Neuronal stem cell (in vitro differentiated cells): Measurements from ENCODE around the gene NEDD1.

Experiments
- DNase-seq: peaks from one replicate; pipeline ENCODE4 v3.0.0-alpha.2; 2013; ENCODE audit warnings: low spot score
- H2AFZ ChIP-seq: one replicate; pipeline ENCODE4 v1.6.1; 2013; ENCODE audit warnings: mild to moderate bottlenecking, low read length, inconsistent platforms
- H2AK5ac ChIP-seq: 2 replicates; pipeline ENCODE4 v1.6.1; 2013; ENCODE audit warnings: low read depth, mild to moderate bottlenecking, inconsistent platforms, low read length, moderate library complexity, mixed read lengths
- H2BK120ac ChIP-seq: 2 replicates; pipeline ENCODE4 v1.6.1; 2013; ENCODE audit warnings: low read depth, mild to moderate bottlenecking, inconsistent platforms, low read length, moderate library complexity, mixed read lengths
- H2BK12ac ChIP-seq: one replicate; pipeline ENCODE4 v1.6.1; 2013; ENCODE audit warnings: low read length, inconsistent platforms
- H2BK15ac ChIP-seq: 2 replicates; pipeline ENCODE4 v1.6.1; 2013; ENCODE audit warnings: mild to moderate bottlenecking, low read length, inconsistent platforms, mixed read lengths
- H2BK5ac ChIP-seq: one replicate; pipeline ENCODE4 v1.6.1; 2013; ENCODE audit warnings: inconsistent platforms, mild to moderate bottlenecking, low read length, moderate library complexity
- H3K14ac ChIP-seq: one replicate; pipeline ENCODE4 v1.6.1; 2013; ENCODE audit warnings: low read length, inconsistent platforms
- H3K18ac ChIP-seq: 2 replicates; pipeline ENCODE4 v1.6.1; 2013; ENCODE audit warnings: low read length, inconsistent platforms
- H3K23ac ChIP-seq: 2 replicates; pipeline ENCODE4 v1.6.1; 2013; ENCODE audit warnings: low read depth, mild to moderate bottlenecking, mixed read lengths, low read length, inconsistent platforms; ENCODE audit not compliant: poor library complexity
- H3K27ac ChIP-seq: replicated peaks from 3 replicates; pipeline ENCODE4 v1.5.1; 2013; ENCODE audit warnings: low read length, inconsistent platforms
- H3K27me3 ChIP-seq, 3 experiments: 2 replicates each; pipeline ENCODE4 v1.6.1; 2013; ENCODE audit warnings: low read length in 3 of 3, mild to moderate bottlenecking in 2 of 3, inconsistent platforms in 1 of 3, low read depth in 1 of 3, mixed read lengths in 1 of 3, moderate library complexity in 1 of 3; ENCODE audit not compliant: control insufficient read depth in 3 of 3, insufficient read depth in 3 of 3
- H3K36me3 ChIP-seq, 2 donors: replicated peaks in 1 of 2; 2 replicates each; pipeline ENCODE4 v1.6.1; 2013; ENCODE audit warnings: low read length in 2 of 2; ENCODE audit not compliant: control insufficient read depth in 2 of 2, insufficient read depth in 2 of 2
- H3K4ac ChIP-seq: 2 replicates; pipeline ENCODE4 v1.6.1; 2013; ENCODE audit warnings: inconsistent platforms, mild to moderate bottlenecking, low read length, moderate library complexity
- H3K4me1 ChIP-seq, 2 donors: 1 replicate in 1 of 2; 2 replicates in 1 of 2; pipeline ENCODE4 v1.6.1; 2013; ENCODE audit warnings: low read length in 2 of 2, low read depth in 1 of 2; ENCODE audit not compliant: control insufficient read depth in 2 of 2, insufficient read depth in 1 of 2
- H3K4me2 ChIP-seq: one replicate; pipeline ENCODE4 v1.6.1; 2013; ENCODE audit warnings: mild to moderate bottlenecking, low read length, inconsistent platforms; ENCODE audit not compliant: insufficient read depth, poor library complexity, severe bottlenecking
- H3K4me3 ChIP-seq, 2 donors: 2 replicates each; pipeline ENCODE4 v1.5.1; 2013; ENCODE audit warnings: low read length in 2 of 2, mild to moderate bottlenecking in 2 of 2, inconsistent platforms in 1 of 2, moderate library complexity in 1 of 2
- H3K79me1 ChIP-seq: one replicate; pipeline ENCODE4 v1.6.1; 2013; ENCODE audit warnings: low read depth, mild to moderate bottlenecking, inconsistent platforms, low read length, moderate library complexity
- H3K9ac ChIP-seq: one replicate; pipeline ENCODE4 v1.6.1; 2013; ENCODE audit warnings: mild to moderate bottlenecking, low read depth, low read length, inconsistent platforms; ENCODE audit not compliant: poor library complexity
- H3K9me3 ChIP-seq, 2 donors: replicated peaks in 1 of 2; 2 replicates each; pipeline versions ENCODE3 to v1.6.1; 2013; ENCODE audit warnings: low read length in 2 of 2, mild to moderate bottlenecking in 2 of 2, inconsistent platforms in 1 of 2, low read depth in 1 of 2, mixed read lengths in 1 of 2, moderate library complexity in 1 of 2; ENCODE audit not compliant: control insufficient read depth in 2 of 2, insufficient read depth in 1 of 2
- H4K8ac ChIP-seq: one replicate; pipeline ENCODE4 v1.6.1; 2013; ENCODE audit warnings: low read depth, mild to moderate bottlenecking, inconsistent platforms, low read length, moderate library complexity
- H4K91ac ChIP-seq: one replicate; pipeline ENCODE4 v1.6.1; 2013; ENCODE audit warnings: low read length, low read depth, mild to moderate bottlenecking, inconsistent platforms; ENCODE audit not compliant: poor library complexity
- WGBS, 2 donors: extraction: QIAGEN DNeasy Blood & Tissue Kit; methylation state at CpG; one replicate each; pipeline ENCODE4 v1.1.7; 2013; ENCODE audit warnings: missing lambda C conversion rate in 2 of 2, mixed read lengths in 1 of 2; ENCODE audit not compliant: insufficient read length in 2 of 2, insufficient replicate concordance in 1 of 2; ENCODE audit errors: extremely low coverage in 2 of 2; 5-methylcytosine and 5-hydroxymethylcytosine counted together

Gene NEDD1

DNA sequence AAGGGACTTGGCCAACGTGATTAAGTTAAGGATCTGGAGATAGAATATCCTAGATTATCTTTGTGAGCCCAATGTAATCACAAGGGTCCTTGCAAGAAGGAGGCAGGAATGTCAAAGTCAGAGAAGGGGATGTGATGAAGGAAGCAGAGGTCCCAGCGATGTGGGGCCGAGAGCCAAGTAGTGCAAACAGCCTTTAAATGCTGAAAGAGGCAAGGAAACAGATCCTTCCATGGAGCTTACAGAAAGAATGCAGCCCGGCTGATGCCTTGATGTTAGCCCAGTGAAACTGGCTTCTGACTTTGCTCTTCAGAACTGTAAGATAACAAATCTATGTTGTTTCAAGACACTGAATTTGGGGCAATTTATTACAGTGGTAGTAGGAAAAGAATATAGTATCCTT lies 74.9 kb downstream of the NEDD1 start:
- no peak overlapping the region for H3K27ac ChIP-seq
- no peak overlapping the region for H3K4ac ChIP-seq
- H2BK15ac ChIP-seq, result no peak overlapping the region
- H4K8ac ChIP-seq, result no peak overlapping the region
- H3K14ac ChIP-seq, result no peak overlapping the region
- no peak overlapping the region for H3K23ac ChIP-seq
- H3K4me1 ChIP-seq, result peaks cover 10 to 21% of the 10 kb centered on the region in 2 donors
- no peaks in the 10 kb centered on the region for H3K79me1 ChIP-seq
- H3K9me3 ChIP-seq, result no peaks in the 10 kb centered on the region
- H2AK5ac ChIP-seq, result no peak overlapping the region
- H3K4me2 ChIP-seq, result no peak overlapping the region
- H3K27me3 ChIP-seq, result no peaks in the 10 kb centered on the region
- H2BK120ac ChIP-seq, result no peak overlapping the region
- H3K9ac ChIP-seq, result no peak overlapping the region
- no peak overlapping the region for H2BK12ac ChIP-seq
- no peak overlapping the region for H4K91ac ChIP-seq
- no peak overlapping the region for H3K4me3 ChIP-seq
- no CpG with 5 or more reads among the region's 4 CpGs for WGBS, 2 donors
- H3K18ac ChIP-seq, result no peak overlapping the region
- no peaks in the 10 kb centered on the region for H3K36me3 ChIP-seq
- H2AFZ ChIP-seq, result peak overlapping the region; percentile 26
- H2BK5ac ChIP-seq, result no peak overlapping the region
- no peak for DNase-seq

DNA sequence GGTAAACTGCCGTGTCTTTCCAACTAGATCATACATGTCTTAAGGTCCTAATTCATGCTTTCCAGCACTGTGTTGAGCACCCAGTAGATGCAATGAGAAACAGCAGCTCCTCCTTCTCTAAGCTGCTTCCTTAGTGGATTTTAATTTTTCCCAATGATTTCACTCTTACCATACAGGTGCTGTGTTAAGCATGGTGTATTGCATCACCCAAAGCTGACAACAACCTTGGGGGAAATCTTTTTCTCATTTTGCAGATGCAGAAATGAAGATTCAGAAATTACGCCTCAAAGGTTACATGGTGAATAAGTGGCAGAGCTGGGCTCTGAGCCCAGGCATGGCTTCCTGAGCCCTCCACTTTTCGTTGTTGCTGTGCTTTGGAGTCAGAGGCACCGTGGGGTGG lies 75.6 kb downstream of the NEDD1 start:
- Histone ChIP-seq H3K23ac (no peak overlapping the region), H3K9me3 (no peaks in the 10 kb centered on the region), H3K4ac (no peak overlapping the region), H2BK12ac (no peak overlapping the region), H3K36me3 (no peaks in the 10 kb centered on the region), H2BK15ac (no peak overlapping the region), H3K4me2 (no peak overlapping the region), H3K27ac (no peak overlapping the region), H2AK5ac (no peak overlapping the region), H3K14ac (no peak overlapping the region), H3K4me1 (peaks cover 10 to 25% of the 10 kb centered on the region in 2 donors), H2BK5ac (no peak overlapping the region), H3K18ac (no peak overlapping the region), H3K27me3 (no peaks in the 10 kb centered on the region), H3K79me1 (no peaks in the 10 kb centered on the region), H3K4me3 (no peak overlapping the region), H3K9ac (no peak overlapping the region), H4K91ac (no peak overlapping the region), H2BK120ac (no peak overlapping the region), H2AFZ (peak overlapping the region; percentile 26), H4K8ac (no peak overlapping the region)
- WGBS, 2 donors, result no CpG with 5 or more reads among the region's 4 CpGs
- no peak for DNase-seq

- Histone ChIP-seq H3K4me3 (peak overlapping the region in 1 of 2 donors; percentile 61), H3K36me3 (no peaks in the 10 kb centered on the region), H2BK12ac (no peak overlapping the region), H3K79me1 (no peaks in the 10 kb centered on the region), H3K27me3 (no peaks in the 10 kb centered on the region), H3K4me2 (peak overlapping the region; percentile 89), H2BK15ac (peak overlapping the region; percentile 25), H3K9ac (no peak overlapping the region), H3K27ac (no peak overlapping the region), H2AK5ac (no peak overlapping the region), H2BK120ac (no peak overlapping the region), H2BK5ac (peak overlapping the region; percentile 39), H3K4ac (no peak overlapping the region), H3K4me1 (peaks cover 10 to 27% of the 10 kb centered on the region in 2 donors), H3K9me3 (no peaks in the 10 kb centered on the region), H2AFZ (no peak overlapping the region), H4K8ac (no peak overlapping the region), H3K14ac (no peak overlapping the region), H3K23ac (peak overlapping the region; percentile 22), H3K18ac (peak overlapping the region; percentile 38), H4K91ac (no peak overlapping the region)
- no CpG with 5 or more reads among the region's 56 CpGs for WGBS, 2 donors
- DNase-seq, result no peak
Observed at GRCh38 chr12:96985515-96986362, 78.7 kb downstream of the NEDD1 start.

GRCh38 chr12:96986883-96987523 lies 79.9 kb downstream of the NEDD1 start:
- no peak overlapping the region for H4K8ac ChIP-seq
- no peaks in the 10 kb centered on the region for H3K36me3 ChIP-seq
- H2BK15ac ChIP-seq, result no peak overlapping the region
- DNase-seq, result peak; percentile 48
- no peak overlapping the region for H2BK12ac ChIP-seq
- H3K4me2 ChIP-seq, result no peak overlapping the region
- WGBS, 2 donors, result no CpG with 5 or more reads among the region's 2 CpGs
- H3K4me3 ChIP-seq, result no peak overlapping the region
- peak overlapping the region; percentile 73 for H2AFZ ChIP-seq
- no peaks in the 10 kb centered on the region for H3K79me1 ChIP-seq
- H3K27me3 ChIP-seq, result no peaks in the 10 kb centered on the region
- H3K27ac ChIP-seq, result no peak overlapping the region
- no peak overlapping the region for H3K18ac ChIP-seq
- no peaks in the 10 kb centered on the region for H3K9me3 ChIP-seq
- H3K14ac ChIP-seq, result no peak overlapping the region
- H3K4me1 ChIP-seq, result peaks cover 7 to 28% of the 10 kb centered on the region in 2 donors
- H2BK5ac ChIP-seq, result no peak overlapping the region
- H4K91ac ChIP-seq, result no peak overlapping the region
- H3K9ac ChIP-seq, result no peak overlapping the region
- no peak overlapping the region for H2AK5ac ChIP-seq
- no peak overlapping the region for H2BK120ac ChIP-seq
- H3K4ac ChIP-seq, result no peak overlapping the region
- H3K23ac ChIP-seq, result no peak overlapping the region
